Measurements from ENCODE around the gene KLF2. TPM values are rescaled to one million over a fixed set of nuclear protein-coding genes. Genes with fewer than 3 reads are reported as not detected.

The KLF2 gene
- total and polyA plus RNA-seq, 10 of the 15 experiments (the other 5 are each of a cell fraction or from before 2014, with no cell fraction given) = 0.16 to 13.7 (median 1.0) TPM

GRCh38 chr19:16333001-16333586 lies 8.5 kb downstream of the KLF2 start (continued):
- TF ChIP-seq ZNF687 (IDR thresholded peaks at IDR 0.05) (no peak), ZZZ3 (IDR thresholded peaks at IDR 0.05; ENCODE audit: control insufficient read depth, insufficient read length, low read depth) (no peak), CREB1 (IDR thresholded peaks at IDR 0.05; ENCODE audit: low read depth) (no peak)

DNA sequence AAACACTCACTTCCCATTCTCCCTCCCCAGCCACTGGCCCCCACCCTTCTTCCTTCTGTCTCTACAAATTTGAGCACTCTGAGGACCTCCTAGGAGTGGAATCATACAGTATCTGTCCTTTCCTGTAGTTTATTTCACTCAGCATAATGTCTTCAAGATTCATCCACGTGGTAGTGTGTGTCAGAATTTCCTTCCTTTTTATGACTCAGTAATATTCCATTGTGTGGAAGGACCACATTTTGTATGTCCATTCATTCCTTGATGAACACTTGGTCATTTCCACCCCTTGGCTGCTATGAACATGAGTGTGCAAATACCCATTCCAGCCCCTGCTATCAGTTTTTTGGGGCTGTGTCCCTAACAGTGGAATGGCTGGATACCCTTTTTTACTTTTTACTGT lies 9.8 kb downstream of the KLF2 start:
- BruUV-seq (replicated peaks) = no TSS peak
- WGBS (ENCODE audit: insufficient coverage, insufficient replicate concordance, low lambda C conversion rate, missing lambda C conversion rate) = 0% methylated on average over 1 of the region's 1 CpG
- Histone ChIP-seq H3K9ac (ENCODE audit: control insufficient read depth, insufficient read depth, low read length) (no peak overlapping the region), H3K9me3 (replicated peaks; ENCODE audit: control insufficient read depth, insufficient read depth, low read length) (no peaks in the 10 kb centered on the region), H3K4me2 (ENCODE audit: control insufficient read depth, insufficient read depth) (no peak overlapping the region), H4K20me1 (ENCODE audit: control insufficient read depth, insufficient read depth) (no peaks in the 10 kb centered on the region), H2AFZ (ENCODE audit: control insufficient read depth, low read depth, low read length) (no peak overlapping the region), H3K27me3 (replicated peaks in 1 of 2; ENCODE audit: control insufficient read depth in 2 of 2, insufficient read depth in 2 of 2, low read length in 1 of 2) (no peaks in the 10 kb centered on the region), H3K4me3 (no peak overlapping the region), H3K36me3 (ENCODE audit: control insufficient read depth in 2 of 2, insufficient read depth in 2 of 2, low read length in 1 of 2) (no peaks in the 10 kb centered on the region), H3K79me2 (ENCODE audit: control insufficient read depth, insufficient read depth, low read length) (no peaks in the 10 kb centered on the region), H3K27ac (ENCODE audit: control insufficient read depth, insufficient read depth) (no peak overlapping the region), H3K4me1 (ENCODE audit: control insufficient read depth, insufficient read depth, low read length) (peaks cover 23% of the 10 kb centered on the region)
- ChIA-PET CTCF (no interaction called here), POLR2A (interaction anchor here (0.6 to 1.0 kb wide), 2 partner anchors 9 to 1429 kb away, joined by 3 to 6 read pairs; no protein-coding TSS in a partner anchor), RAD21 (ENCODE audit: unreplicated experiment) (no interaction called here), SMC1A (ENCODE audit: uncharacterized antibody, unreplicated experiment) (interaction anchor here (0.8 kb wide), 1 partner anchor 48 kb away, joined by 3 read pairs; no protein-coding TSS in a partner anchor)
- no peak for DNase-seq (ENCODE audit: low read depth, low spot score)
- no peak for FAIRE-seq
- TF ChIP-seq ZBTB4 (CRISPR knock-in tag; IDR thresholded peaks at IDR 0.05) (no peak), BRCA1 (IDR thresholded peaks at IDR 0.05; ENCODE audit: low read depth, low read length) (no peak), SMC3 (IDR thresholded peaks at IDR 0.05; ENCODE audit: borderline replicate concordance, low read length) (no peak), RBBP5 (conservative IDR thresholded peaks at IDR 0.05) (no peak), MYB (IDR thresholded peaks at IDR 0.05; ENCODE audit: borderline replicate concordance, low read depth, low read length) (no peak), RELA (IDR thresholded peaks at IDR 0.05; ENCODE audit: borderline replicate concordance, partially characterized antibody) (no peak), ATF3 (IDR thresholded peaks at IDR 0.05; ENCODE audit: borderline replicate concordance, extremely low read depth, low read depth, low read length) (no peak)
- ATAC-seq = no peak
- in situ Hi-C loops (cut with MboI) (no loop called here), intact Hi-C loops (cut with micrococcal nuclease; ENCODE audit: unreplicated experiment) (no loop called here)
